OCI-LY3 (cell line): Measurements from ENCODE around the gene IQSEC1.

ENCODE experiments used
- H2AFZ ChIP-seq: fragments of 200-600, 300-600 bp; shearing (Covaris generic); 2 replicates; pipeline ENCODE4 v1.6.0; 2014; ENCODE audit warnings: antibody characterized with exemption, low read depth, low read length
- H3K27ac ChIP-seq: fragments of 200-600, 300-600 bp; sonication (generic); 2 replicates; pipeline ENCODE4 v1.5.1; 2014; ENCODE audit warnings: mild to moderate bottlenecking, low read length, moderate library complexity, mixed read lengths
- H3K27me3 ChIP-seq: fragments of 200-600, 300-600 bp; sonication (generic); 2 replicates; pipeline ENCODE4 v1.6.1; 2014; ENCODE audit warnings: low read depth, low read length, mixed read lengths
- H3K36me3 ChIP-seq: fragments of 200-600, 300-600 bp; sonication (generic); replicated peaks from 2 replicates; pipeline ENCODE3; 2014; ENCODE audit warnings: low read depth, low read length, mixed read lengths
- H3K4me1 ChIP-seq: fragments of 300-600, 200-600 bp; sonication (generic); 2 replicates; pipeline ENCODE4 v1.6.1; 2014; ENCODE audit warnings: low read length, mixed read lengths
- H3K4me2 ChIP-seq: fragments of 200-600, 300-600 bp; sonication (generic); 2 replicates; pipeline ENCODE4 v1.6.1; 2014; ENCODE audit warnings: low read length, mixed read lengths
- H3K4me3 ChIP-seq: fragments of 300-600, 200-600 bp; sonication (generic); 2 replicates; pipeline ENCODE4 v1.5.1; 2014; ENCODE audit warnings: antibody characterized with exemption, mild to moderate bottlenecking, low read length, moderate library complexity
- H3K79me2 ChIP-seq: fragments of 300-600, 200-600 bp; shearing (Covaris generic); 2 replicates; pipeline ENCODE4 v1.6.1; 2014; ENCODE audit warnings: mild to moderate bottlenecking, low read length, mixed read lengths
- H3K9ac ChIP-seq: fragments of 300-600, 200-600 bp; shearing (Covaris generic); 2 replicates; pipeline ENCODE4 v1.6.0; 2014; ENCODE audit warnings: mild to moderate bottlenecking, low read length, moderate library complexity
- H3K9me3 ChIP-seq: fragments of 200-600, 300-600 bp; shearing (Covaris generic); 2 replicates; pipeline ENCODE4 v1.6.1; 2014; ENCODE audit warnings: low read length, mixed read lengths; ENCODE audit not compliant: insufficient read depth
- H4K20me1 ChIP-seq: fragments of 200-600, 300-600 bp; sonication (generic); 2 replicates; pipeline ENCODE4 v1.6.1; 2016; ENCODE audit warnings: low read length, mixed read lengths; ENCODE audit not compliant: insufficient read depth
- CTCF ChIP-seq: fragments of 200-600, 300-600 bp; sonication (generic); IDR thresholded peaks from 2 replicates; pipeline ENCODE4 v1.5.1; 2014; ENCODE audit warnings: antibody characterized with exemption, low read length, low read depth
- EZH2phosphoT487 ChIP-seq: fragments of 200-600 bp; shearing (Covaris generic); IDR thresholded peaks from 2 replicates; pipeline ENCODE4 v1.6.1; 2018; ENCODE audit warnings: antibody characterized with exemption, mixed run types, low read depth

IQSEC1 gene

GRCh38 chr3:13079510-13079909, 6.3 kb upstream of the IQSEC1 start:
- Histone ChIP-seq H3K79me2 (no peaks in the 10 kb centered on the region), H3K36me3 (no peaks in the 10 kb centered on the region), H3K9me3 (no peaks in the 10 kb centered on the region), H3K4me3 (no peak overlapping the region), H3K4me1 (peaks cover 42% of the 10 kb centered on the region), H3K9ac (no peak overlapping the region), H3K27ac (no peak overlapping the region), H3K4me2 (no peak overlapping the region), H4K20me1 (no peaks in the 10 kb centered on the region), H2AFZ (no peak overlapping the region), H3K27me3 (peaks cover 40% of the 10 kb centered on the region)
- TF ChIP-seq CTCF: no peak
- no peak for TF ChIP-seq EZH2phosphoT487

DNA sequence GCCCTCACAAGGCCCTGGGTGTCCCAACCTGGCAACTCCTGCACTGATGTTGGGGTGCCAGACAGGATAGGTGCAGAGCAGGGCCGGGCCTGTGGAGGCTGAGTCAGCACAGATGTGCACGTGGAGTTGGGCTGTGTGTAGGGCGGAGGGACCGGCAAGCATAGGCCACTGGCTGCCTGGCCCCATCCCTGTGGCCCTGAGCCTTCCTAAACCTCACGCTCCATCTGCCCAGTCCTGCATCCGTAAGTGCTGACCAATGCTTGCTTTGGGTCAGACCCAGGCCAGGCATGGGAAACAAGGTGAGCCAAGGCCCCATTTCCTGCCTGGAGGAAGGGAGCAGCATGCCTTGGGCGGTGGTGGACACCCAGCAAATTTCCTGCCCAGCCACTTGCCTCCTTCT, 5.8 kb upstream of the IQSEC1 start:
- Histone ChIP-seq H3K27me3 (peaks cover 44% of the 10 kb centered on the region), H3K4me2 (no peak overlapping the region), H2AFZ (no peak overlapping the region), H3K79me2 (no peaks in the 10 kb centered on the region), H4K20me1 (no peaks in the 10 kb centered on the region), H3K36me3 (no peaks in the 10 kb centered on the region), H3K4me1 (peaks cover 38% of the 10 kb centered on the region), H3K9me3 (no peaks in the 10 kb centered on the region), H3K4me3 (no peak overlapping the region), H3K27ac (no peak overlapping the region), H3K9ac (no peak overlapping the region)
- TF ChIP-seq EZH2phosphoT487: no peak

- H4K20me1 ChIP-seq: no peaks in the 10 kb centered on the region
- H2AFZ ChIP-seq: peak overlapping the region; percentile 2; the same call in 1 of the 2 replicates
- H3K4me3 ChIP-seq: no peak overlapping the region
- no peaks in the 10 kb centered on the region for H3K79me2 ChIP-seq
- H3K27me3 ChIP-seq: peaks cover 52% of the 10 kb centered on the region
- no peak overlapping the region for H3K9ac ChIP-seq
- H3K36me3 ChIP-seq: no peaks in the 10 kb centered on the region
- no peak overlapping the region for H3K27ac ChIP-seq
- no peaks in the 10 kb centered on the region for H3K9me3 ChIP-seq
- peaks cover 34% of the 10 kb centered on the region for H3K4me1 ChIP-seq
- peak overlapping the region; percentile 25 for H3K4me2 ChIP-seq
- TF ChIP-seq CTCF (no peak), EZH2phosphoT487 (no peak)
Measured at GRCh38 chr3:13078163-13078905, 5.1 kb upstream of the IQSEC1 start.

GRCh38 chr3:13077431-13078162, 4.4 kb upstream of the IQSEC1 start:
- H3K4me3 ChIP-seq: no peak overlapping the region
- H3K4me2 ChIP-seq: peak overlapping the region; percentile 25
- peaks cover 33% of the 10 kb centered on the region for H3K4me1 ChIP-seq
- no peak overlapping the region for H3K27ac ChIP-seq
- H3K79me2 ChIP-seq: no peaks in the 10 kb centered on the region
- peaks cover 58% of the 10 kb centered on the region for H3K27me3 ChIP-seq
- H3K9me3 ChIP-seq: no peaks in the 10 kb centered on the region
- no peaks in the 10 kb centered on the region for H4K20me1 ChIP-seq
- no peaks in the 10 kb centered on the region for H3K36me3 ChIP-seq
- TF ChIP-seq EZH2phosphoT487 (no peak), CTCF (no peak)
- peak overlapping the region; percentile 2; the same call in 1 of the 2 replicates for H2AFZ ChIP-seq
- no peak overlapping the region for H3K9ac ChIP-seq
